Anterior cingulate cortex (tissue), 58 donors: ENCODE data around the gene FOXC2.
A peak's percentile ranks its signal among the peaks of the same experiment; 100 is the strongest.

Experiments used
- DNase-seq, 58 donors: peaks; one replicate each; lab custom pipeline; 2025; lab: John Stamatoyannopoulos, UW

Gene FOXC2

DNA sequence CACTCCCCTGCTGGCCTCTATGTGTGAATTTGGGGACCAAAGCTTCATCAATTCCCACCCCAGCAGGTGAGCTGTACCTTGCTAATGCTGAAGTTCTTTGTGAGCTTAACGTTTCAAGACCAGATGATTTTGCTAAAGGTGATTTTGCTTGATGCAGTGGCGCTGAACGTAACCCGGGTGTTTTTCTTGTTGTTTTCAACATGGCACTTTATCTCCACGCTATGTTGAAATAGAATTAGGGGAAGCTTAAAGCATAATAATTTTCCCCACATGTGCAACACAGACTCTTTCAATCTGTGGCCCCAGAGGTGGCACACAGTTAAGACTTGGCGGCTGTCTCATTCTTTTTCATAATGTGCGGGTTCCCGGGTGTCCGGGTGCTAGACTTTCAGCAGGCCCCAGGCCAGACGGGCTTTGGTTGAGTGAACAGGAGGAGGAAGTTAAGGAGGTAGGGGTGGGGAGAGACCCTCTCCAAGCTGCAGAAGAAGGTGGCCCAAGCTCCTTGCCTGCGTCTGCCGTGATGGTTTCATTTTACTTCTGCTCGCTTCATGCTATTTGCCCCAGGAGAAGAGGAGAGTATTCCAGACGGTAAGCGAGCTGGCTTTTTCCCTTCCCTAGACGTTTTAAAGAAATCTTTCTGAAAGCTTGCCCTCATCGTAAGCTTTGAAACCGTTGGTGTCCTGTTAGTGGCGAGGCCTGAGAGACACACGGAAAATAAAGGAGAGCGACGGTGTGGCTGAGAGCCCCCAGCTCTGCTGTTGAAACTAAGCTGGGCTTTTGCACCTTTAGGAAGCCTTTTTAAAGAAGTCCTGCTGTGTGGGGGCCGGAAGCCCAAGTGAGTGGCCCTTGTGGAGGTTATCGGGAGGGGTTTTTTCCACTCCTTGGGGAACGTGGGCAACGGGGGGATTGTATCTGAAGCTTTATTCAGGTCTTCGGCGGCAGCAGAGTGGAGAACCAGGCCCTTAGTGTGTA is 4.2 kb downstream of the FOXC2 start:
- no peak for DNase-seq

DNA sequence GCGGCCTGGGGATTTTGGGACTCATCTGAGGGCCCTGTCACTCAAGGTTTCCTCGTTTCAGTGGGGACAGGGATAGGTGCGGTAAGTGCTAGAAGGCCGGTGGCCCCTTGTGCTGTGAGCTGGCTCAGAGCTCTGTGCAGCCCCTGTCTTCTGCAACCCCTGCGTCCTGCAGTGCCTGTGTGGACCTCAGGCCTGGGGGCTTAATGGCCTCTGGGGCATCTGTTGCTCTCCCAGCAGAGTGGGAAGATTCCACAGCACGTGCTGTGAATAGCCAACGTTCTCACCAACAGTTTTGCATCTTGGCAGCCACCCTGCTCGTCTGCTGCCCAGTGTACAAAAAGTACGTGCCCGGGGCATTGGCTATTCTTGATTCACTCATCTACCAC is 4.9 kb downstream of the FOXC2 start:
- DNase-seq = no peak

DNA sequence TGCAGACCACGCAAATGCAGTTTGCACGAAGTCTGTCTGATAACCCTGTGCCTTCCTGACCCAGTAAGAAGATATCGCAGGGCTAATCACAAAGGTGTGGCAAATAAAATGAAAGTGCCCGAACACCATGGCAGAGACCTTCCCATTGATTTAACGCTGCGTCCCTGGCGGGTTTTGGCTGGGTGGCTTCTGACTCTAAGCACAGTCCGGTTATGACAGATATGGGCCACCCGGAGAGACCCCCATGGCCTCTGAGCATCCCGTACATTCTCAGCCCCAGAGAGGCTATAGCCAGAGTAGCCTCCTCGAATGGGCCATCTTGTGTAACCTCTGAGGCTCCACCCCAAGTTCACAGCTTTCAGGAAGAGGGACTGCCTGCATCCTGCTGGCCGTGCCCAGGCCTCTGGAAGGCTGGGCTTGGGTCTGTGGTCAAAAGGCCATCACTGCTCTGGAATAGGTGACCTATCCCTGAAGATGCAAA is 5.5 kb downstream of the FOXC2 start:
- no peak for DNase-seq

DNA sequence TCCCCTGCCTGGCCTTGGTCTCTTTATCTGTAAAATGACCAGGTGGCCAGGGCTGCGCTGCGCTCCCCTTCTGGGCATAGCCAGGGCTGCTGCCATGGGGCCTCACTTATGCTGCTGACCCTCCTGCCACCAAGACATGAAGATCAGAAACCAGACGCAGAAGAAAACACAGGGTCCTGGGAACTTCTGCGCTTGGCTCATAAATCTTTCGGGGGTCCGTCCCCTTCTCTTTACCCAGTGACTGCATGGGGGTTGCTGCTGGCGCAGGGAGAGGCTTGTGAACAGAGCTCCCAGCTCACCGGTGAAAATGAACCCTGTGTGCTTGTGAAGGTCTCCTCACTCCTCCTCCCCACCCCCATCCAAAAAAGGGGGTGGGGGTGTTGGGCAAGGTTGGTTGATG is 6.0 kb downstream of the FOXC2 start:
- no peak for DNase-seq

DNA sequence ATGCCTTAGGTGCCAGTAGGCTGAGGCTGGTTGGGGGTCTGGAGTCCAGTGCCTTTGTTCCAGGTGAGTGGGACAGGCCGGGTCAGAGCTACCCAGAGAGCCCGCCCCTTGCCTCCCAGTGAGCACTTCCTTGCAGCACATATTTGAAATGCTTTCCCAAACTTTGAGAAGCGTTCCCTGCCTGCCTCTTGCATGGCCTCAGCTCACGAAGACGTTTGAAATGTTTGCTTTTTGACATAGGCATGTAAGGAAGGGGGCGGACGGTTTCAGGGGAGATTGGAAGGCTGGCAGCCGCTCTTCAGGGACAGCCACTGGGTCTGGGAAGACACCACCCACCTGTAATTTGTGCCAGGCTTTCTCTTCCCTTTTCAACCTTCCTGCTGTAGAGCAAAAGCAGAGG is 6.6 kb downstream of the FOXC2 start:
- no peak for DNase-seq

DNA sequence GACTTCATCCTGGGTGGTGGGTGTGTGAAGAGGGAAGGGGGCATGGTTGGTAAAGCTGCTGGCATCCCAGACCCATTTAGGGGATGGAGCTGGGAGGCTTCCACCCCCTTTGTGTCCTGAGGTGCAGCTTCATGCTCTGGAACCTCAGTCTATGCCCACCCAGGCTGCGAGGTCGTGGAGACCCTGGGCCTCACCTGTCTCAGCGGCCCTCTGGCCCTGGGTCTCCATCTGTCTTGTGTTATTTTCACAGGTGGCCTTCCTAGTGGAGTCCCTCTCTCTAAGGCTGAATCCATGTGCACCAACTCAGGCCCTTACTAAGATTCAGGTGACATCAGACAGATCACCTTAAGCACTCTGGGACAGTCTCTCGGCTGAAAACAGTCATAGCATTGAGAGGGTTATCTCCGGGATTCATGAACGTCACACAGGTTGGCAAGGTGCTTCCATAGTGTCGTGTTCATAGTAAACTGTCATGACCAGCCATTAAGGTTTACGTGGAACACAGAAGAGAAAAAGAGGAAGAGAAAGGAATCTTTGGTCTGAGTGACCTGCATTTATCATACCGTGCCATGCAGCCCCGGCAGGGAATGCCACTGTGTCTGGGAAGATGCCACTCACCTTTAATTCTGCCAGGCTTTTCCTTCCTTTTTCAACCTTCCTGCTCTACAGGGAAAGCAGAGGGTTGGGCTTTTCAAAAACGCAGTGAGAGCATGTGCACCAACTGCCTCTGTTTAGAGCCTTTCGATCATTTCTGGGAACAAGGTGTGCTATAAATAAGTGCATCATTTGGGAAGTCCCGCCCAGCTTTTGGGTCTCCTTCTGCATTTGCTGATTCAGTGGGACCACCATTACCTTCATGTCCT is 7.2 kb downstream of the FOXC2 start:
- DNase-seq = no peak

DNA sequence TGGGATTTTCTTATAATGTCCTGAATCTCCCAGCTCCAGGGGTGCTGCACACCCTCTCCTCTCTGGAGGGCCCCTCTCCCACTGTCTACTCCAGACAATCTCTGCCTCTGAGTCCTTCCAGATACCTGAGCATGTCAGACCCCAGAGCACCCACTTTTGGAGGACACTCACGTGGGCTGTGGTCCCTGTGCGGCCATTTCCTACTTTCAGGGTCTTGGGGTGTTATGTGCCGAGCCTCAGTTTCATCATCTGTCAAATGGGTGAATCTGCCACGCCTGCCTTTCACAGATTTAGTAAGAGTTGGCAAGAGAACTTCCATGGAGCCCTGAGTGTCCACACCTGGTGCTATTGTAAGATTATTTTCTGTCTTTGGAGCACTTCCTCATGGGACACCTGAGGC is 8.0 kb downstream of the FOXC2 start:
- DNase-seq = no peak

DNA sequence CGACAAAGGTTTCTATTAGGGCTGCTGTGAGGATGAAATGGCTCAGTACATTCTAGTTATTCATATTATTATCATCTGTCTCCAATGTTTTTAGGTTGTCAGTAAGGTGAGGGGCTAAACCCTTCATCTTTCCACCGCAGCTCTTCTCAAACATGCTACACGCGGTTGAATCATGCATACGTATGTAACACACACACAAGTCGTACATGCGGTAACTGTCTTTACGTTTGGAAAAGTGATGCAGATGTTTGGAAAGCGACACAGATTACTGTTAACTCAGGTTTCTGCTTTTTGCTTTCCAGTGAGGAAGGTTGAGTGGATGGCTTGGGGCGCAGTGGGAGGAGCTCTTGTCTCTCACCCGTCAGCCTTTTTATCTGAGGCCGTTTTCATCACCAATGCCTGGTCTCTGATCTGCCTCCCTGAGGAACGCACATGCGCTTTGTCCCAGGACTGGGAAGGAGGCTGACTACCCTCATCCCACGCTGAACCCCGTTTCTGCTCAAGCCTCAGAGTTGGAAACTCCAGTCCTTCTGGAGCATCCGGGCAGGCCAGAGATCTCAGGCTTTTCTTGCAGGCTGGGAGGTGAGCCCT is 8.6 kb downstream of the FOXC2 start:
- DNase-seq = no peak

DNA sequence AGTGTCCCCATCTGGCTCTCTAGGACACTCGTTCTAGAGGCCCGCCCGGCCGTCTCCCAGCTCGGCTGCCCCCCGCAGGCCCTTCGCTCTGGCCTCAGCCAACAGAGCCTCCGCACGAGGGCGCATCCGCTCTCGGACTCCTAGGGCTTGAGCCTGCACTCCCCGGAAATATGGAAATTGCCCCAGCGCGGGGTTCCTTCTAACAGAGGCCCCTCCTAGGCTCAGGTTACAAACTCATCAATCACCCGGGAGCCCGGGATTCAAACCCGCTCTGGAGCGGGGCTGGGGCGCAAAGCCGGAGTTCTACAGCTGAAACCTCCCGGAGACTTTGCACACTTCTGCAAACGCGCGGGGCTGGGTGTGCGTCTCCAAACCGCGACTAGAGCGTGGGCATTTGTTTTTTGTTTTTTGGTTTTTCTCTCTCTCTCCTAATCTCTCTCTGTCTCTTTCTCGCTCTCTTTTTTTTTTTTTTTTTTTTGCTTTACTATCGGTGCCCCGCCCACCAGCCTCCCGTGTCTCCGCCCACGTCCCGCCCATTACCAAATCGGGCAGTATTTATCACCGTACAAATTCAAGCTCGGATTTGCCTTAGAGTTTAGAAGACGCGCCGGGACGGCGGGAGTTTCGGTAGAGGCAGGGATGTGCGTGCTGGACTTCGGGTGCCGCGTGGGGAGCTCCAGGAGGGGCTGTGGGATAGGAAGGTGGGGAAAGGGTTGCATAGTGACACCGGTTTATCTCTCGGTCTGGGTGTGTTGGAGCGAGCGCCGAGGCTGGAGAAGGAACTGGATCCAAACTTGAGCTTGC is 9.3 kb downstream of the FOXC2 start:
- DNase-seq = peak in 1 of 58 donors; percentile 7

DNA sequence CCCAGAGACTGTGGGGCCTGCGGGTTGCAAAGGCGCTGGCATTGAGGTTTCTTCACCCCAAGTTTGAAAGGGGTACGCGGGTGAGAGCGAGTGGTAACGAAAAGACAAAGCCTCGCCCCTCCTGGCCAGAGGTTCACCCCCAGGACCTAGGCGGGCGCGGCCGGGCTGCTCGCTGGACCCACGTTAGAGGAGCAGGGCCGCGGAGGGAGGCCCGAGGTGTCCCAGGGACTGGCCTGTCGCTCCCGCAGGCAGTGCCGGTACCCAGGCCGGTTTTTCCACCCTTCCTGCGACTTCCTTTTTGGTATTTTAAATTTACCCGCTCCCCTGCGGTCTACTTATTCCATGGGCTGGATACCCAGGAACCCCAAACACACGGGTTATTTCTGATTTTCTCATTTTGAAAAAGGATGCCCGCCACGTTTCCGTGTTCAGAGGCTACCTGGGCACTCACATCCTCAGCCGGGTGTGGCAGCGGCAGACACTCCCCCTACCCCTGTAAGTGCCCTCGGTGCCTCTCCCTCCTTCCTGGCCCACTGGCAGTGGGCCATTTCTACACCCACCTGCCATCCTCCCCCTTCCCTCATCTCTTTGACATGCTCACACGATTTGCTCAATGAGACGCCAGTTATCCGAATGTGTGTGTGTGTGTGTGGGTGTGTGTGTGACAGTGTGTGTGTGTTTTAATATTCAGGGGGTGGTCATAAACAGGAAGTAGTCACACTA is 10.1 kb downstream of the FOXC2 start:
- DNase-seq = no peak

DNA sequence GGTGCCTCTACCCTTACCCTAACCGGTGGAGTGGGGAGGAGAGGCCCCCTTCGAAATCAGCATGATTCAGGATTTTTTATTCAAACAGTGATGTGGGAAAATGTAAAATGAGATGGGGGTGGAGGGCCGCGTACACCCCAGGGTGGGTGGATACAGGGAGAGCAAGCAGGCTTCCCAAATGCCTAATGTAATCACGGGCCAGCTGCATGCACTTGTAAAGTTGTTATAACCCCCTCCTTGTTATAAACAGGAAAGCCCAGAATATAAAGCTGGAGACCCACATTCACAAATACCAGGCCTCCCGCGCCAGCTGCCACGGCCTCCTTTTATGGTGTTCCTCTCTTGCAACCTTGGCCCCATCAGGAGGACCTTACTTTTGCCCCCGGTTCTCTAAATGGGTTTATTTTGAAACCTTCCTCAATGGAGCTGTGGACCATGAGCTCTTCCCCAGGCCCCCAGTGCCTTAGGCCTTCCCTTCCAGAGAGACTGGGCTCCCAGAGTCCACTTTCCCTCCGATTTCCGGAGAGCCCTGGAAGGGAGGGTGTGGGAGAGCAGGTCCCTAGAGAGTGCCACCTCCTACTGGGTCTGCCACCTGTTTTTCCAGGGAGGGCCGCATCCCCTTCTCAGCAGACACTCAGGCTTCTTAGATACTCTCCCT is 10.8 kb downstream of the FOXC2 start:
- DNase-seq = no peak

DNA sequence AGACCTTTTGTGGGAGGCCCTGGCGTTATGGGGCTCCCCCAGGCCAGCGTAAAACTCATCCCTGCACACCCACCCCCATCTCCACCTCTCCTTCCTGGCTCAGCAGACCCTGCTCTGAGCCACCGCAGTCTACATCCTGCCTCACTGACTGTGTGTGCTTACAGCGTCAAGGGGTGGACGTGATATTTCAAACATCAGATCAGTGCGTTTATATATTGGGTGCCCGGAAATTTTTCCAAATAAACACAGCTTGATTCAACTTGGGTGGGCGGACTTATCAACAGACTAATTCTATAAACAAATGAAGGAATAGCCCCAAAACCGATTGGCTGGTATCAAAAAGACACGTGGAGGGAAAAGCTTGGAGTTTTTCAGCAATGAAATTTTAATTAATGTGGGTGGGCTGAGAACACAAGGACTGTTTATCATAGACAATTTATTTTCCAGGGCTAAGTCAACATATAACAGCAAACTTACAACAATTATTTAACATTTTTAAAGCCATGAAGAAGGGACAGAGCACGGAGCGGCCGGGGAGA is 11.5 kb downstream of the FOXC2 start, which contains the start of gene FOXL1:
FOXL1 (plus strand) TSS at position 489 of the 539 bp plus-strand sequence. CDS start 175 bp downstream, outside the sequence.
- no peak for DNase-seq

DNA sequence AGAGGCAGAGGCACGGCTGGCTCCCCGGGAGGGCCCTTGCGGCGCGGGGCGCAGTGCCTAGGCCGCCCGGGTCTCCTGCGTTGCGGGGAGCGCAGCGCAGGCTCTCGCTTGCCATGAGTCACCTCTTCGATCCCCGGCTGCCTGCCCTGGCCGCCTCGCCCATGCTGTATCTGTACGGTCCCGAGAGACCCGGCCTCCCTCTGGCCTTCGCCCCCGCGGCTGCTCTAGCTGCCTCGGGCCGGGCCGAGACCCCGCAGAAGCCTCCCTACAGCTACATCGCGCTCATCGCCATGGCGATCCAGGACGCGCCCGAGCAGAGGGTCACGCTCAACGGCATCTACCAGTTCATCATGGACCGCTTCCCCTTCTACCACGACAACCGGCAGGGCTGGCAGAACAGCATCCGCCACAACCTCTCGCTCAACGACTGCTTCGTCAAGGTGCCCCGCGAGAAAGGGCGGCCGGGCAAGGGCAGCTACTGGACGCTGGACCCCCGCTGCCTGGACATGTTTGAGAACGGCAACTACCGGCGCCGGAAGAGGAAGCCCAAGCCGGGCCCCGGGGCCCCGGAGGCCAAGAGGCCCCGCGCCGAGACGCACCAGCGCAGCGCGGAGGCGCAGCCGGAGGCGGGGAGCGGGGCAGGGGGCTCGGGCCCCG is 12.1 kb downstream of the FOXC2 start:
- no peak for DNase-seq

DNA sequence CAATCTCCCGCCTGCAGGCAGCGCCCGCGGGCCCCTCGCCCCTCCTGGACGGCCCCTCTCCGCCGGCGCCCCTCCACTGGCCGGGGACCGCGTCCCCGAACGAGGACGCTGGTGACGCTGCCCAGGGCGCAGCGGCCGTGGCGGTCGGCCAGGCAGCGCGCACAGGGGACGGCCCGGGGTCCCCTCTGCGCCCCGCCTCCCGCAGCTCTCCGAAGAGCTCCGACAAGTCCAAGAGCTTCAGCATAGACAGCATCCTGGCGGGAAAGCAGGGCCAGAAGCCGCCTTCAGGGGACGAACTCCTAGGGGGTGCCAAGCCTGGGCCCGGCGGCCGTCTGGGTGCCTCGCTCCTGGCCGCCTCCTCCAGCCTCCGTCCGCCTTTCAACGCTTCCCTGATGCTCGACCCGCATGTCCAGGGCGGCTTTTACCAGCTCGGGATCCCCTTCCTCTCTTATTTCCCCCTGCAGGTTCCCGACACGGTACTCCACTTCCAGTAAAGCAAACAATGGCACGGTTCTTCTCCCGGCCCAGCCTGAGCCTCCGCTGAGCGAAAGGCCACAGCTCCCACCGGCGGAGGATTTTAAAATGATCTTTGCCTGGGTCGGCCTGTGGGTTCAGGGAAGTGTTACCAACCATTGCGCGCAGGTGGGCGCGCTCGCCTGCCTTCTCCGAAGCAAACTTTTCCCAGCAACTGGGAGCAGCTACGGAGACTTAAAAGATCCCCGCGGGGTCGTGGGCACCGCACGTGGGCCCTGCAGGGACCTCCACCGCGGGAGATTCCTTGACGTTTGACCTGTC is 12.8 kb downstream of the FOXC2 start:
- DNase-seq = no peak

DNA sequence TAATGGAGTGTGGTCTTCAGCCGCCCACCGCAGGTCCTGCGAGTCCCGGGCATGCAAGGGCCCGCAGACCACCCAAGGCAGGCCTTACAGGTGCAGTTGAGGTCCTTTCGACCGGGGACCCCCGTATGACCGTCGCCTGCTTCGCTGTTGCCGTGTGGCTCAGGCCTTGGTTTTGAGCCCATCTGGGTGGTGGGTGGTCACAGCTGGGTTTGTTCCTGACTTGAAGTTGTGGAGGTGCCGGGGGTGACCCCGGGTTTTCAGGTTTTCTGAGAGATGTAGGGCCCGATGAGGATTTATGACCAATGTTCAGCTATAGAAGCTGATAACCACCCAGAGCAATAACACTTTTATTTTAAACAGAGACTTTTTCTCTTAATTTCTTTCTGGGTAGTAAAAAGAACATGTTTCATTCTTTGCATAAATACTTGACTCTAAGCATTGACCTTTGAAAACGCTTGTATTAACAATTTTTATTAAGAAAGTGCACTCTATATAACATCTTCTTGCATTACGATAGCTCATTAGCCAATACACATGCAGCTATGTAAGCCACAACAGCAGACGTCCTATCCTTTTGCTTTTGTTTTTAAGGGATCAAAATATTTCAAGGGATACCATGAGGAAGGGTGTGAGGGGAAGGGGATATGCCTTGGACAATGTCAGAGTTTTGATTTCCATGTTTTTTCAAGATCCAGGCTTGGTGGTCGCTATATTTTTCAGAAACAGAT is 13.6 kb downstream of the FOXC2 start:
- no peak for DNase-seq

DNA sequence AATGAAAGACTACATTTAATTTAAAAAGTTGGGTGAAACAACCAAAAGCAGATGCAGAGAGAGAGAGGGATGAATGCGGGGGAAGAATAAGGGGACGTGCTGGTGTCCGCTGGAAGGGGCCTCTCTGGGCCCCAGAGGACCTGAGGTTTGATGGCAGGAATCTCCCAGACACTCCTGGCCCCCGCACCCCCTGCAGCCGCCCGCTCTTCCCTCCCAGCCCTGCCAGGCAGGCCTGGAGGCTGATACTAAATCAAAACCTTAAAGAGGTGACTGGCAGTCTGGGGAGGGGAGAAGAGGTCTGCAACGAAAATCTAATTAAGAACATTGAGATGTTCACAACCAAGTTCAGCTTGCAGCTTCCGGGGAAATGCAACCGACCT is 14.2 kb downstream of the FOXC2 start:
- no peak for DNase-seq
